HEK293T (cell line): ENCODE results near the gene RNF43.

Experiments
- CTCF ChIA-PET: fragments of 350-600 bp; formaldehyde crosslinking; extraction: SDS; loops from one replicate; lab custom pipeline; 2021; ENCODE audit warnings: antibody characterized with exemption, inconsistent platforms; lab: Yijun Ruan, JAX
- POLR2A ChIA-PET: fragments of 350-600 bp; formaldehyde crosslinking; extraction: SDS; loops from one replicate; lab custom pipeline; 2020; ENCODE audit warnings: antibody characterized with exemption, inconsistent platforms; lab: Yijun Ruan, JAX
- DNase-seq: peaks from one replicate; pipeline ENCODE4 v3.0.0; 2012; ENCODE audit warnings: mixed read lengths; ENCODE audit errors: extremely low spot score
- ARNT ChIP-seq: fragments of 450-650 bp; IDR thresholded peaks from 2 replicates; pipeline ENCODE4 v1.6.1; 2017; ENCODE audit warnings: mild to moderate bottlenecking
- BHLHE40 ChIP-seq: fragments of 450-650 bp; IDR thresholded peaks from 2 replicates; pipeline ENCODE4 v1.6.1; 2016; ENCODE audit warnings: mild to moderate bottlenecking, moderate library complexity, borderline replicate concordance
- CTBP1 ChIP-seq: fragments of 450-650 bp; IDR thresholded peaks from 2 replicates; pipeline ENCODE4 v1.6.1; 2016; ENCODE audit warnings: borderline replicate concordance
- ELF4 ChIP-seq: fragments of 450-650 bp; IDR thresholded peaks from 2 replicates; pipeline ENCODE4 v1.6.1; 2017; ENCODE audit warnings: antibody characterized with exemption
- FOXA1 ChIP-seq: fragments of 450-650 bp; IDR thresholded peaks from 2 replicates; pipeline ENCODE4 v1.6.1; 2016; ENCODE audit warnings: mild to moderate bottlenecking
- FOXK2 ChIP-seq: fragments of 450-650 bp; IDR thresholded peaks from 2 replicates; pipeline ENCODE4 v1.6.1; 2016; ENCODE audit warnings: mild to moderate bottlenecking
- FOXM1 ChIP-seq: fragments of 450-650 bp; IDR thresholded peaks from 2 replicates; pipeline ENCODE4 v1.6.1; 2017; ENCODE audit warnings: mild to moderate bottlenecking, borderline replicate concordance
- HDGF ChIP-seq: fragments of 450-650 bp; IDR thresholded peaks from 2 replicates; pipeline ENCODE4 v1.6.1; 2017; ENCODE audit warnings: antibody characterized with exemption, borderline replicate concordance
- L3MBTL2 ChIP-seq: fragments of 450-650 bp; conservative IDR thresholded peaks from 2 replicates; pipeline ENCODE4 v1.6.1; 2016; ENCODE audit warnings: mild to moderate bottlenecking
- LEF1 ChIP-seq: fragments of 450-650 bp; IDR thresholded peaks from 2 replicates; pipeline ENCODE4 v1.6.1; 2017; ENCODE audit warnings: mild to moderate bottlenecking, borderline replicate concordance
- NFRKB ChIP-seq: fragments of 450-650 bp; IDR thresholded peaks from 2 replicates; pipeline ENCODE4 v1.6.1; 2016; ENCODE audit warnings: mild to moderate bottlenecking, moderate library complexity
- PKNOX1 ChIP-seq: fragments of 450-650 bp; IDR thresholded peaks from 2 replicates; pipeline ENCODE4 v1.6.1; 2016
- SP1 ChIP-seq: fragments of 450-650 bp; IDR thresholded peaks from 2 replicates; pipeline ENCODE4 v1.6.1; 2017
- SUZ12 ChIP-seq: fragments of 450-650 bp; IDR thresholded peaks from 2 replicates; pipeline ENCODE4 v1.6.1; 2016; ENCODE audit warnings: mild to moderate bottlenecking
- TARDBP ChIP-seq: fragments of 450-650 bp; IDR thresholded peaks from 2 replicates; pipeline ENCODE4 v1.6.1; 2016
- ZNF384 ChIP-seq: fragments of 450-650 bp; IDR thresholded peaks from 2 replicates; pipeline ENCODE4 v1.6.1; 2016

RNF43 gene

GRCh38 chr17:58436805-58437239, 19.5 kb upstream of the RNF43 start:
- DNase-seq, result no peak
- ChIA-PET CTCF (interaction anchor here (1.2 kb wide), 1 partner anchor 120 kb away, joined by 5 read pairs; no protein-coding TSS in a partner anchor), POLR2A (interaction anchor here (1.3 kb wide), 1 partner anchor 19 kb away, joined by 3 read pairs; the partner anchor contains the start of gene RNF43)
- no peak for TF ChIP-seq BHLHE40
- TF ChIP-seq HDGF, result no peak

GRCh38 chr17:58436245-58436644, 18.9 kb upstream of the RNF43 start:
- ChIA-PET POLR2A (interaction anchor here (0.6 to 1.3 kb wide), 2 partner anchors 19 to 84 kb away, joined by 3 read pairs; partner anchors contain the start of gene RNF43), CTCF (interaction anchor here (1.6 to 2.1 kb wide), 2 partner anchors 19 to 119 kb away, joined by 4 to 18 read pairs; partner anchors contain the start of gene RNF43)
- no peak for TF ChIP-seq ELF4
- TF ChIP-seq LEF1, result no peak
- no peak for TF ChIP-seq PKNOX1
- TF ChIP-seq ARNT, result no peak
- no peak for DNase-seq

GRCh38 chr17:58432806-58433573, 15.7 kb upstream of the RNF43 start:
- TF ChIP-seq FOXK2 (no peak), ARNT (no peak), CTBP1 (no peak), ELF4 (no peak), TARDBP (no peak), NFRKB (no peak), SUZ12 (no peak), FOXA1 (no peak), FOXM1 (no peak), HDGF (no peak), L3MBTL2 (no peak), LEF1 (no peak), BHLHE40 (no peak), SP1 (no peak), PKNOX1 (no peak), ZNF384 (no peak)
- CTCF ChIA-PET, result interaction anchor here (0.7 to 1.8 kb wide), 3 partner anchors 18 to 116 kb away, joined by 3 to 13 read pairs (median 5); no protein-coding TSS in a partner anchor
- no peak for DNase-seq
- POLR2A ChIA-PET, result interaction anchor here (1.2 kb wide), 1 partner anchor 81 kb away, joined by 3 read pairs; the partner anchor contains the start of gene SUPT4H1

GRCh38 chr17:58427807-58428206, 10.5 kb upstream of the RNF43 start:
- no peak for DNase-seq
- TF ChIP-seq NFRKB, result no peak
- no peak for TF ChIP-seq FOXM1
- TF ChIP-seq HDGF, result no peak
- no peak for TF ChIP-seq PKNOX1
- TF ChIP-seq SUZ12, result no peak
- no peak for TF ChIP-seq ELF4
- no peak for TF ChIP-seq ZNF384
- TF ChIP-seq SP1, result no peak
- TF ChIP-seq FOXK2, result no peak
- no peak for TF ChIP-seq ARNT
- no peak for TF ChIP-seq LEF1
- CTCF ChIA-PET, result no interaction called here
- POLR2A ChIA-PET, result no interaction called here

GRCh38 chr17:58421711-58422110, 4.4 kb upstream of the RNF43 start:
- ChIA-PET CTCF (interaction anchor here (0.7 kb wide), 1 partner anchor 69 kb away, joined by 3 read pairs; the partner anchor contains the start of gene SUPT4H1), POLR2A (interaction anchor here (1.8 kb wide), 1 partner anchor 69 kb away, joined by 9 read pairs; the partner anchor contains the start of gene SUPT4H1)
- DNase-seq, result no peak
- TF ChIP-seq TARDBP (no peak), L3MBTL2 (no peak), ZNF384 (no peak), NFRKB (no peak), ELF4 (no peak), LEF1 (no peak), FOXM1 (no peak), SP1 (no peak)

GRCh38 chr17:58420827-58421226, 3.5 kb upstream of the RNF43 start:
- DNase-seq, result no peak
- TF ChIP-seq NFRKB (no peak), TARDBP (no peak), CTBP1 (no peak), FOXK2 (no peak)
- POLR2A ChIA-PET, result interaction anchor here (0.6 to 1.8 kb wide), 2 partner anchors 22 to 68 kb away, joined by 6 to 9 read pairs; partner anchors contain the start of gene SUPT4H1
- CTCF ChIA-PET, result interaction anchor here (1.3 kb wide), 1 partner anchor 117 kb away, joined by 3 read pairs; no protein-coding TSS in a partner anchor
